Activated T-helper 1 cell treated with anti-CD3 and anti-CD28 coated beads, Interleukin-12 subunit alpha, Interleukin-12 subunit beta, Interleukin-2, Interleukin-4 antibody, amounts not matched to agents 30 ng/mL and 10 ng/mL and 1 ng/mL, durations not matched to agents 14 hours and 24 hours and 36 hours (primary cell): ENCODE data around the gene FRK. TPM values are rescaled to one million over a fixed set of nuclear protein-coding genes. Genes with fewer than 3 reads are reported as not detected.

Experiments
- DNase-seq: peaks from one replicate; pipeline ENCODE4 v3.0.0; 2021; ENCODE audit warnings: low spot score
- H3K27ac Mint-ChIP-seq: one replicate; pipeline ENCODE4 v1.8.0; 2021; ENCODE audit warnings: mild to moderate bottlenecking, mixed read lengths
- H3K27me3 Mint-ChIP-seq: one replicate; pipeline ENCODE4 v1.8.0; 2022; ENCODE audit warnings: mild to moderate bottlenecking, moderate library complexity, mixed read lengths; ENCODE audit not compliant: insufficient read depth
- H3K36me3 Mint-ChIP-seq: one replicate; pipeline ENCODE4 v1.8.0; 2021; ENCODE audit warnings: low read depth, mixed read lengths
- H3K4me1 Mint-ChIP-seq: one replicate; pipeline ENCODE4 v1.8.0; 2021; ENCODE audit warnings: low read depth, mixed read lengths
- H3K4me3 Mint-ChIP-seq: one replicate; pipeline ENCODE4 v1.8.0; 2021; ENCODE audit warnings: mild to moderate bottlenecking, moderate library complexity, mixed read lengths
- H3K9me3 Mint-ChIP-seq: one replicate; pipeline ENCODE4 v1.8.0; 2021; ENCODE audit warnings: mixed read lengths
- intact Hi-C: fragments of 100-400 bp; cut with micrococcal nuclease; formaldehyde crosslinking; loops from one replicate; pipeline ENCODE4 v1.15.1; 2024
- total RNA-seq: library from RNA; stranded (reverse); gene quantifications from 2 replicates; pipeline ENCODE4 v1.2.3, GENCODE V29; 2022

FRK gene
- total RNA-seq, 1 donor from 2014 or later = not detected

- H3K9me3 Mint-ChIP-seq = no peaks in the 10 kb centered on the region
- peaks cover 5% of the 10 kb centered on the region for H3K27me3 Mint-ChIP-seq
- H3K4me3 Mint-ChIP-seq = no peak overlapping the region
- H3K27ac Mint-ChIP-seq = no peak overlapping the region
- H3K4me1 Mint-ChIP-seq = no peaks in the 10 kb centered on the region
- no peak for DNase-seq
- H3K36me3 Mint-ChIP-seq = no peaks in the 10 kb centered on the region
- intact Hi-C loops = no loop called here
Measured at GRCh38 chr6:116008470-116009243, 52.0 kb downstream of the FRK start.

- no peak overlapping the region for H3K27ac Mint-ChIP-seq
- no peak overlapping the region for H3K4me3 Mint-ChIP-seq
- intact Hi-C loops = no loop called here
- no peaks in the 10 kb centered on the region for H3K4me1 Mint-ChIP-seq
- H3K36me3 Mint-ChIP-seq = no peaks in the 10 kb centered on the region
- no peak for DNase-seq
- H3K27me3 Mint-ChIP-seq = peaks cover 2% of the 10 kb centered on the region
- no peaks in the 10 kb centered on the region for H3K9me3 Mint-ChIP-seq
Measured at GRCh38 chr6:116004841-116005815, 55.6 kb downstream of the FRK start.

DNA sequence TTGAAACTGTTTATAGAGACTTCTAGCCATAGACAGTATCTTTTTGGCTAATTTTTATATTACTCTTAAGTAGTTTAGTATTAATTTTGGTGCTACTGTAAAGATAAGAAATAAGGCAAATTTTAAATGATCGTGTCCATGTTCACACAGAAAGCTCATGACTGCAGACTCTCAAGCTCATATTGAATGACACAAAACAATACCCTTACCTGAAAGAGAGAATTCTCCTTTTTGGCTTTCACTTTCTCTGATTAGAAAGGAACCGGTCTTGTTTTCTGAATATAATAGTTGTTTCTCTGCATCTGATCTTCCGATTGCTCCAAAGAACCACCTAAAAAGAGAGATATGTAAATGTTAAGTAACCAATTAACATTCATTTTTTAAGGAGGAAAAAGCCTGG, 57.0 kb downstream of the FRK start:
- no peak for DNase-seq
- H3K36me3 Mint-ChIP-seq = no peaks in the 10 kb centered on the region
- peaks cover 2% of the 10 kb centered on the region for H3K27me3 Mint-ChIP-seq
- no peaks in the 10 kb centered on the region for H3K9me3 Mint-ChIP-seq
- intact Hi-C loops = no loop called here
- no peak overlapping the region for H3K27ac Mint-ChIP-seq
- H3K4me3 Mint-ChIP-seq = no peak overlapping the region
- H3K4me1 Mint-ChIP-seq = no peaks in the 10 kb centered on the region

GRCh38 chr6:116002756-116003155, 57.9 kb downstream of the FRK start:
- Mint-ChIP-seq H3K36me3 (no peaks in the 10 kb centered on the region), H3K4me3 (no peak overlapping the region), H3K27ac (no peak overlapping the region), H3K9me3 (no peaks in the 10 kb centered on the region), H3K27me3 (no peaks in the 10 kb centered on the region), H3K4me1 (no peaks in the 10 kb centered on the region)
- intact Hi-C loops = no loop called here
- no peak for DNase-seq

DNA sequence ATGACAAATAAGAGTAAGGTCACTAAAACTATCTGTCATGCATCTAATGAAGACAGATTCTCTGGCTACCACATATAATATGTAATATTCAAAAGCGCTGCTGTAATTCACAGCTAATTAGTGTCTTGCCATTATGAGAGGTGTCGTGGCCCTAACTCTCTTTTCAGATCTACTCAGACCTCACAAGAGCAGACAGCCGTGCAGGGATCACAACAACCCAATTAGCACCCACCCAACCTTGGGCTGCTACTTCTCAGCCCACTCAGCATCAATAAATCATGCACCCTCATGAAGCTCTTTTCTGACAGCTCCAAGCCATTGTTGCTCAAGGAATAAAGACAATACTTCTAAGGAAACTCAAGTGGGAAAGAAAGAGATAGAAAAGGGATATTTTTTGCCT, 61.5 kb downstream of the FRK start:
- Mint-ChIP-seq H3K27me3 (no peaks in the 10 kb centered on the region), H3K9me3 (no peaks in the 10 kb centered on the region), H3K4me1 (no peaks in the 10 kb centered on the region)

DNA sequence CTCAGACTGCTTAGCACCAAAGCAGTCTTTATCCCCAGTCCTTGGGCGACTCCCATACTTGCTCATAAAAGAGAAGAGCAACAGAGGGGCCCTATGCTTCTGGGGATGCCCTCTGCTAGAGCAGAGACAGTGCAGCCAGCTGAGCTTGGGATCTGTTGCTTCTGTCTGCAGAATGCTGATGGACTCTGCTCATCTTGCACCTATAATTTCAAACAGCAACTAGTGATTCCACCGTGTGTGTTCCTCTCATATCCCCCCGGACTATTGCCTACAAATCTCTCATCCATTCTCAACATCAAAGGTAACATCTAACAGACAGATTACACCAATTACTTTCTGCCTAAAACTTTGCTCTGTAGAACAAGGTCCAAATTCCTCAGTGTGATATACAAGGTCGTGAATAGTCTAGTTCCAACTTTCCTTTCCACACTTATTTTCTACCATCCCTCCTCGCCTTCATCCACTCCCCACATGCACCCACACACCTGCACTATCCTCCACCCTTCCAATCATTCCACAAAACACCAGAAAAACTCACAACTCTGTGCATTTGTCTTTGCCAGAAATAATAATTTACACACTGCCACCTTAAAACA, 62.6 kb downstream of the FRK start:
- Mint-ChIP-seq H3K4me3 (no peak overlapping the region), H3K4me1 (no peaks in the 10 kb centered on the region), H3K9me3 (no peaks in the 10 kb centered on the region), H3K27me3 (no peaks in the 10 kb centered on the region), H3K27ac (no peak overlapping the region), H3K36me3 (no peaks in the 10 kb centered on the region)
- intact Hi-C loops = no loop called here
- DNase-seq = no peak

More for the DNA sequence above, 61.5 kb downstream of the FRK start:
- no peak overlapping the region for H3K4me3 Mint-ChIP-seq
- no peak overlapping the region for H3K27ac Mint-ChIP-seq
- intact Hi-C loops = no loop called here
- no peaks in the 10 kb centered on the region for H3K36me3 Mint-ChIP-seq
- no peak for DNase-seq

GRCh38 chr6:115986026-115986425, 74.7 kb downstream of the FRK start:
- H3K27ac Mint-ChIP-seq = no peak overlapping the region
- H3K4me1 Mint-ChIP-seq = no peaks in the 10 kb centered on the region
- H3K9me3 Mint-ChIP-seq = peaks cover 5% of the 10 kb centered on the region
- H3K36me3 Mint-ChIP-seq = no peaks in the 10 kb centered on the region
- peaks cover 1% of the 10 kb centered on the region for H3K27me3 Mint-ChIP-seq
- intact Hi-C loops = no loop called here
- no peak for DNase-seq
- H3K4me3 Mint-ChIP-seq = no peak overlapping the region

DNA sequence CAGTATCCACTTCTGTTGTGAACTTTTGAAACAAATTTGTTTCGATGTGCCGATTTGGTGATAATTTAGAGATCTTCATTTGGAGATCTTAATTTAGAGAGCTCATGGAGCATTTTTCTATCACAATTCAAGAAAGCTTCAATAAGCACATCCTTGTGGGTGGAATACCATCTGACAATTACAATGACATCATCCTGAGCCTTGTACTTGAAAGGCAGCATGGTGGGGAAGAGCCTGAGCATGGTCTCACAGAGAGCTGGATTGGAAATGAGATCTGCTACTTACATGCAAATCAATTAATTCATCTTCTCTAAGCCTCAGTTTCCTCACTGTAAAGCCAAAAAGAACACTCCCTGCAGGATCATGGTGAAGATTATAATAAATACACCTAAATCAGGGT, 75.9 kb downstream of the FRK start:
- Mint-ChIP-seq H3K27me3 (peaks cover 1% of the 10 kb centered on the region), H3K4me1 (no peaks in the 10 kb centered on the region), H3K4me3 (no peak overlapping the region), H3K9me3 (no peaks in the 10 kb centered on the region), H3K27ac (no peak overlapping the region), H3K36me3 (no peaks in the 10 kb centered on the region)
- intact Hi-C loops = no loop called here
- no peak for DNase-seq

DNA sequence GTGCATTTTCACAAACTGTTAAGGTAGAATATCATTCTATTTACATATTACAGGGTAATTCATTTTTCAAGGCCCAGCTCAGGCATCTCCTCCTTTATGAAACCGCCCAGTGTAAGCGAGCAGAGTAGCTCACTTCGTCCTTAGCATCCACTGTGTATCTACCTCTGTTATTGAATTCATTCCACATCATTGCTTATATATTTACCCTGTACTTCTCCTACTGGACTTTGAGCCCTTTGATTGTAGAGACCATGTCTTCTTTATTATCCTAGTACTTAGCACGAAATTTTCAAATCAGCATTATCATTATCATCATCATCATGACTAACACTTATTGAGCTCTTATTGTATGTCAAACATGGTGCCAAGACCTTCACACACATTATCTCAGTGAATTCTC, 76.7 kb downstream of the FRK start:
- no peaks in the 10 kb centered on the region for H3K9me3 Mint-ChIP-seq
- DNase-seq = no peak
- intact Hi-C loops = no loop called here
- H3K27me3 Mint-ChIP-seq = no peaks in the 10 kb centered on the region
- no peaks in the 10 kb centered on the region for H3K4me1 Mint-ChIP-seq
- H3K27ac Mint-ChIP-seq = no peak overlapping the region
- no peak overlapping the region for H3K4me3 Mint-ChIP-seq
- no peaks in the 10 kb centered on the region for H3K36me3 Mint-ChIP-seq

- no peaks in the 10 kb centered on the region for H3K9me3 Mint-ChIP-seq
- no peak overlapping the region for H3K4me3 Mint-ChIP-seq
- no peaks in the 10 kb centered on the region for H3K27me3 Mint-ChIP-seq
- no peak overlapping the region for H3K27ac Mint-ChIP-seq
- no peaks in the 10 kb centered on the region for H3K4me1 Mint-ChIP-seq
- DNase-seq = no peak
- H3K36me3 Mint-ChIP-seq = no peaks in the 10 kb centered on the region
- intact Hi-C loops = no loop called here
Measured at GRCh38 chr6:115982453-115982852, 78.2 kb downstream of the FRK start.

DNA sequence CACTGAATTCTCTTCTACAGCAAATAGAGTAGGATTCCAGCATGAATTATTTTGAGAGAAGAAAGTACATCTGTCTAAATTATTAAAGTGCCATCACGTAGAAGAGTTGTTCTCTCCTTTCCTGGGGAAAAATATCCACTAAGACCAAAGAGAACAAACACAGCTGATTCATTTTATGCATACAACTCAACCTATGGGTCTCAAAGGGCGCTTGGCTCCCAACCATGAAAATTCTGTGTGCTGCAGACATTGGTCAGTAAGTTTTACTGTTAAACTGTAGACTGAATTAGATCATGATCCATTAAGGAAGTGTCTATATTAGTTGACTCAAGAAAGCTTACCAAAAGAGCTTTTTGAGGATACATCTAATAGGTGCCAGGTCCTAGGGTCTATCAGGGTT, 83.5 kb downstream of the FRK start:
- H3K4me3 Mint-ChIP-seq = no peak overlapping the region
- no peaks in the 10 kb centered on the region for H3K36me3 Mint-ChIP-seq
- no peaks in the 10 kb centered on the region for H3K27me3 Mint-ChIP-seq
- H3K9me3 Mint-ChIP-seq = no peaks in the 10 kb centered on the region
- intact Hi-C loops = no loop called here
- DNase-seq = no peak
- no peaks in the 10 kb centered on the region for H3K4me1 Mint-ChIP-seq
- H3K27ac Mint-ChIP-seq = no peak overlapping the region

DNA sequence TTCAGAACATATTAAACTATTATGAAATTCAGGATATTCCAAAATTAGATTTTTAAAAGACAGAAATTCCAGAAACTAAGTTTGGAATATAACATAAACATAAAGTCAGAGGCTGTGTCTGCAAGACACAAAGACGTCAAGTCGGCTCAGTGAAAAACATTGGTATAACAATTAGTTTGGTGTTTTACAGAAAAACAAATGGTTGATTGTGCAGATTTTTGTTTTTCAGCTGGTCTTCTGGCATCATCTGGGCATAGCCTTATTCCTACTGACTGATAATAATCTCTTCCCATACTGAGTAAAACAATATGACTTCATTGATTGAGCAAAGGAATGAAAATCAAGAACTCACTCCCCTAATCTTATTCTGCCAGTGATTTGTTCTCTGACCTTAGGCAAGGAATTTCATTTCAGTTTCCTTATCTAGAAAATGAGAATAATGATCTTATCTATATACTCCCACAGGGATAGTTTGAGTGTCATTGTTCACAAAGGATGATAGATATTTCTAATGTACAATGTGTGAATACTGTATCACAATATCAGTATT, 84.3 kb downstream of the FRK start:
- intact Hi-C loops = no loop called here
- no peaks in the 10 kb centered on the region for H3K27me3 Mint-ChIP-seq
- no peak overlapping the region for H3K27ac Mint-ChIP-seq
- DNase-seq = no peak
- H3K36me3 Mint-ChIP-seq = no peaks in the 10 kb centered on the region
- no peak overlapping the region for H3K4me3 Mint-ChIP-seq
- no peaks in the 10 kb centered on the region for H3K9me3 Mint-ChIP-seq
- no peaks in the 10 kb centered on the region for H3K4me1 Mint-ChIP-seq

DNA sequence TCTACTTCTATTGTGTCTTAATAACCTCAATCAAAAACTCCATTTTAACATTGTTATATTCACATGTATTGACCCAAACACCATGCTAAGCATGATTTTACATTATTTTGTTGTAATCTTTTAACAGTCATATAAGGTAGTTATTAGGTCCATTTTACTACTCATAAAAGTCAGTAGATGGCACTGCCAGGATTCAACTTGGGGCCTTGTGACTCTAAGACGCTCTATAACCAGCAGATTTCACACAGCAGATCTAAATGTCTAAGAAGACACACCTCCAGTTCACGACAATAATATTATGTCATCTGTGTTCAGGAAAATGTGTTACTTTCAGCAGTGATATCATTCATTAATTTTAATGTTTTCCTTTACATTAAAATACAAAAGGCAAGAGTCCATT, 88.0 kb downstream of the FRK start:
- Mint-ChIP-seq H3K4me3 (no peak overlapping the region), H3K27ac (no peak overlapping the region), H3K9me3 (no peaks in the 10 kb centered on the region), H3K36me3 (no peaks in the 10 kb centered on the region), H3K27me3 (no peaks in the 10 kb centered on the region), H3K4me1 (no peaks in the 10 kb centered on the region)
- no peak for DNase-seq
- intact Hi-C loops = no loop called here
